Calu3 (cell line): ENCODE measurements around the gene PHF19. TPM values are rescaled to one million over a fixed set of nuclear protein-coding genes. Genes with fewer than 3 reads are reported as not detected.

Experiments used
- BruUV-seq: library from RNA; stranded (reverse); fragments of 400-500 nt; replicated peaks from 2 replicates; lab custom pipeline; 2021; lab: Mats Ljungman, UMichigan
- CTCF ChIA-PET: fragments of 300-600 bp; sonication (Branson Sonifier 250); formaldehyde crosslinking; loops from one replicate; lab custom pipeline; 2022; ENCODE audit warnings: antibody characterized with exemption; lab: Charles Lee
- DNase-seq: peaks from one replicate; pipeline ENCODE4 v3.0.0; 2022
- H3K27ac Mint-ChIP-seq: one replicate; pipeline ENCODE4 v1.8.0; 2022; ENCODE audit warnings: mixed read lengths; ENCODE audit not compliant: unreplicated experiment
- H3K27me3 Mint-ChIP-seq: one replicate; pipeline ENCODE4 v1.8.0; 2022; ENCODE audit warnings: mixed read lengths; ENCODE audit not compliant: unreplicated experiment
- H3K36me3 Mint-ChIP-seq: one replicate; pipeline ENCODE4 v1.8.0; 2022; ENCODE audit warnings: mild to moderate bottlenecking, moderate library complexity, mixed read lengths; ENCODE audit not compliant: insufficient read depth, unreplicated experiment
- H3K4me1 Mint-ChIP-seq: one replicate; pipeline ENCODE4 v1.8.0; 2022; ENCODE audit warnings: mild to moderate bottlenecking, low read depth, mixed read lengths; ENCODE audit not compliant: unreplicated experiment
- H3K4me3 Mint-ChIP-seq: one replicate; pipeline ENCODE4 v1.8.0; 2022; ENCODE audit warnings: mild to moderate bottlenecking, low read depth, moderate library complexity, mixed read lengths; ENCODE audit not compliant: unreplicated experiment
- H3K9me3 Mint-ChIP-seq: one replicate; pipeline ENCODE4 v1.8.0; 2022; ENCODE audit warnings: low read depth, mixed read lengths; ENCODE audit not compliant: unreplicated experiment
- CTCF ChIP-seq: fragments of 200-600 bp; IDR thresholded peaks from one replicate; pipeline ENCODE4 v1.8.0; 2022; ENCODE audit warnings: antibody characterized with exemption; ENCODE audit not compliant: unreplicated experiment
- intact Hi-C: fragments of 100-400 bp; cut with micrococcal nuclease; formaldehyde crosslinking; loops from one replicate; pipeline ENCODE4 v1.10.0; 2022; ENCODE audit not compliant: unreplicated experiment
- total RNA-seq: library from RNA; stranded (reverse); gene quantifications from 2 replicates; pipeline ENCODE4 v1.2.3, GENCODE V29; 2022

The PHF19 gene
- total RNA-seq, 1 experiment from 2014 or later = 44.5 TPM

DNA sequence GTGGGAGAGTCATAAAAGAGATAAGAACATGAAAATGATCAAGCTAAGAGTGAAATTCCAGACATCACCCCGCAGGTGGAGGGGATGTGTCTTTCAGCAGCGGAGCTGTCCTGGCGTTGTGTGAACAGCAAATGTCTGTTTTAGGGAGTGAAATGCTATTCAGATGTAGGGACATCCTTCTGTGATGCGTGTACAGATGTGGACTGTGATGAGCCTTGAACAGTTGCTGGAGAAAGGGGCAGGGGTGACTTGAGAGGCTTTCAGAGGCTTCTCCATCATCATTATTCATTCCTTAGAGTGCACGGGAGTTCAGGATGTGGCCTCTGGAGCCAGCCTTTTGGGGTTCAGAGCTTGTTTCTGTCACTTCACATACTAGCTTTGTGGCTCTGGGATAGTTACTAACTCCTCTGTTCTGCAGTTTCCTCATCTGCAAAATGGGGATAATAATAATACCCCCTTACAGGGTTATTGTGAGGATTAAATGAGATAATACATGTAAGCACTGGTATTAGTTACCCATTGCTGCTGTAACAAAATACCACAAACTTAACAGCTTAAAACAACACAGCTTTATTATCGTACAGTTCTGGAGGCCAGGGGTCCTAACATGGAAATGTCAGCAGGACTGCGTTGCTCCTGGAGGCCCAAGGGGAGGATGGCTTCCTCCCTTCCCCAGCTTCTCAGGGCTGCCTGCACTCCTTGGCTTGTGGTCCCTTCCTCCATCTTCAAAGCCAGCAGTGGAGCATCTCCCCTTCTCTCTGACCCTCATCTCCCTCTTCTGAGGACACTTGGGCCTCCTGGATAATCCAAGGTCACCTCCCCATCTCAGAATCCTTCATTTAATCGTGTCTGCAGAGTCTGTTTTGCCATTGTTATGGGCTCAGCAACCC lies 40.2 kb upstream of the PHF19 start:
- no peak for TF ChIP-seq CTCF
- intact Hi-C loops = no loop called here
- no peaks in the 10 kb centered on the region for H3K36me3 Mint-ChIP-seq
- no TSS peak for BruUV-seq
- CTCF ChIA-PET = no interaction called here
- H3K4me3 Mint-ChIP-seq = no peak overlapping the region
- no peaks in the 10 kb centered on the region for H3K27me3 Mint-ChIP-seq
- DNase-seq = no peak
- no peaks in the 10 kb centered on the region for H3K9me3 Mint-ChIP-seq
- no peak overlapping the region for H3K27ac Mint-ChIP-seq
- H3K4me1 Mint-ChIP-seq = no peaks in the 10 kb centered on the region

GRCh38 chr9:120916588-120916987 lies 39.6 kb upstream of the PHF19 start:
- no peaks in the 10 kb centered on the region for H3K27me3 Mint-ChIP-seq
- no peaks in the 10 kb centered on the region for H3K4me1 Mint-ChIP-seq
- intact Hi-C loops = no loop called here
- no peak overlapping the region for H3K27ac Mint-ChIP-seq
- no peaks in the 10 kb centered on the region for H3K36me3 Mint-ChIP-seq
- H3K9me3 Mint-ChIP-seq = no peaks in the 10 kb centered on the region
- TF ChIP-seq CTCF = no peak
- BruUV-seq = no TSS peak
- no peak overlapping the region for H3K4me3 Mint-ChIP-seq
- DNase-seq = no peak
- CTCF ChIA-PET = interaction anchor here (0.5 kb wide), 1 partner anchor 1003 kb away, joined by 3 read pairs; no protein-coding TSS in a partner anchor

- no peaks in the 10 kb centered on the region for H3K9me3 Mint-ChIP-seq
- no peak overlapping the region for H3K4me3 Mint-ChIP-seq
- CTCF ChIA-PET = interaction anchor here (0.5 kb wide), 1 partner anchor 1003 kb away, joined by 3 read pairs; no protein-coding TSS in a partner anchor
- no peaks in the 10 kb centered on the region for H3K4me1 Mint-ChIP-seq
- H3K36me3 Mint-ChIP-seq = no peaks in the 10 kb centered on the region
- no peak for TF ChIP-seq CTCF
- DNase-seq = no peak
- BruUV-seq = no TSS peak
- H3K27me3 Mint-ChIP-seq = no peaks in the 10 kb centered on the region
- no peak overlapping the region for H3K27ac Mint-ChIP-seq
- intact Hi-C loops = no loop called here
Observed at GRCh38 chr9:120915854-120916470, 39.0 kb upstream of the PHF19 start.

- BruUV-seq = no TSS peak
- intact Hi-C loops = no loop called here
- Mint-ChIP-seq H3K36me3 (no peaks in the 10 kb centered on the region), H3K27ac (no peak overlapping the region), H3K9me3 (no peaks in the 10 kb centered on the region), H3K4me1 (no peaks in the 10 kb centered on the region), H3K4me3 (no peak overlapping the region), H3K27me3 (no peaks in the 10 kb centered on the region)
- CTCF ChIA-PET = no interaction called here
- TF ChIP-seq CTCF = no peak
- no peak for DNase-seq
Observed at GRCh38 chr9:120914953-120915352, 38.0 kb upstream of the PHF19 start.
